ENCODE results near the gene UBE2J2.

The UBE2J2 gene

GRCh38 chr1:1285102-1285571 is 11.5 kb upstream of the UBE2J2 start:
- Histone ChIP-seq H3K9me3 (ENCODE audit: control insufficient read depth, insufficient read depth, low read length) (no peaks in the 10 kb centered on the region), H3K4me1 (ENCODE audit: insufficient read depth, low read length) (no peaks in the 10 kb centered on the region), H3K36me3 (ENCODE audit: insufficient read depth, low read length) (no peaks in the 10 kb centered on the region), H3K9ac (ENCODE audit: low read depth, low read length) (no peak overlapping the region)

GRCh38 chr1:1284221-1285101 is 10.8 kb upstream of the UBE2J2 start:
- no peaks in the 10 kb centered on the region for H3K9me3 ChIP-seq (ENCODE audit: control insufficient read depth, insufficient read depth, low read length)
- no peaks in the 10 kb centered on the region for H3K36me3 ChIP-seq (ENCODE audit: insufficient read depth, low read length)
- no peak overlapping the region for H3K9ac ChIP-seq (ENCODE audit: low read depth, low read length)
- H3K4me1 ChIP-seq (ENCODE audit: insufficient read depth, low read length), result no peaks in the 10 kb centered on the region

- no peak overlapping the region for H3K9ac ChIP-seq (ENCODE audit: low read depth, low read length)
- H3K9me3 ChIP-seq (ENCODE audit: control insufficient read depth, insufficient read depth, low read length), result no peaks in the 10 kb centered on the region
- no peaks in the 10 kb centered on the region for H3K4me1 ChIP-seq (ENCODE audit: insufficient read depth, low read length)
- no peaks in the 10 kb centered on the region for H3K36me3 ChIP-seq (ENCODE audit: insufficient read depth, low read length)
Measured at GRCh38 chr1:1283821-1284220, 10.2 kb upstream of the UBE2J2 start.

- H3K9ac ChIP-seq (ENCODE audit: low read depth, low read length), result no peak overlapping the region
- no peaks in the 10 kb centered on the region for H3K4me1 ChIP-seq (ENCODE audit: insufficient read depth, low read length)
- no peaks in the 10 kb centered on the region for H3K9me3 ChIP-seq (ENCODE audit: control insufficient read depth, insufficient read depth, low read length)
- no peaks in the 10 kb centered on the region for H3K36me3 ChIP-seq (ENCODE audit: insufficient read depth, low read length)
Measured at GRCh38 chr1:1282998-1283397, 9.3 kb upstream of the UBE2J2 start.

- no peaks in the 10 kb centered on the region for H3K9me3 ChIP-seq (ENCODE audit: control insufficient read depth, insufficient read depth, low read length)
- H3K4me1 ChIP-seq (ENCODE audit: insufficient read depth, low read length), result no peaks in the 10 kb centered on the region
- H3K36me3 ChIP-seq (ENCODE audit: insufficient read depth, low read length), result no peaks in the 10 kb centered on the region
- H3K9ac ChIP-seq (ENCODE audit: low read depth, low read length), result no peak overlapping the region
Measured at GRCh38 chr1:1281533-1282321, 8.1 kb upstream of the UBE2J2 start.

- Histone ChIP-seq H3K9ac (ENCODE audit: low read depth, low read length) (no peak overlapping the region), H3K9me3 (ENCODE audit: control insufficient read depth, insufficient read depth, low read length) (no peaks in the 10 kb centered on the region), H3K36me3 (ENCODE audit: insufficient read depth, low read length) (no peaks in the 10 kb centered on the region), H3K4me1 (ENCODE audit: insufficient read depth, low read length) (no peaks in the 10 kb centered on the region)
Measured at GRCh38 chr1:1280782-1281481, 7.3 kb upstream of the UBE2J2 start.

GRCh38 chr1:1279028-1279427 is 5.4 kb upstream of the UBE2J2 start:
- Histone ChIP-seq H3K4me1 (ENCODE audit: insufficient read depth, low read length) (no peaks in the 10 kb centered on the region), H3K9me3 (ENCODE audit: control insufficient read depth, insufficient read depth, low read length) (no peaks in the 10 kb centered on the region), H3K9ac (ENCODE audit: low read depth, low read length) (no peak overlapping the region), H3K36me3 (ENCODE audit: insufficient read depth, low read length) (no peaks in the 10 kb centered on the region)

- Histone ChIP-seq H3K9ac (ENCODE audit: low read depth, low read length) (no peak overlapping the region), H3K36me3 (ENCODE audit: insufficient read depth, low read length) (no peaks in the 10 kb centered on the region), H3K4me1 (ENCODE audit: insufficient read depth, low read length) (no peaks in the 10 kb centered on the region), H3K9me3 (ENCODE audit: control insufficient read depth, insufficient read depth, low read length) (no peaks in the 10 kb centered on the region)
Measured at GRCh38 chr1:1278620-1279019, 5.0 kb upstream of the UBE2J2 start.

- Histone ChIP-seq H3K36me3 (ENCODE audit: insufficient read depth, low read length) (no peaks in the 10 kb centered on the region), H3K4me1 (ENCODE audit: insufficient read depth, low read length) (peaks cover 4% of the 10 kb centered on the region; the same call in 1 of the 2 replicates), H3K9me3 (ENCODE audit: control insufficient read depth, insufficient read depth, low read length) (no peaks in the 10 kb centered on the region), H3K9ac (ENCODE audit: low read depth, low read length) (no peak overlapping the region)
Measured at GRCh38 chr1:1275836-1276235, 2.2 kb upstream of the UBE2J2 start.

- H3K9me3 ChIP-seq (ENCODE audit: control insufficient read depth, insufficient read depth, low read length), result no peaks in the 10 kb centered on the region
- H3K4me1 ChIP-seq (ENCODE audit: insufficient read depth, low read length), result peaks cover 4% of the 10 kb centered on the region; the same call in 1 of the 2 replicates
- H3K9ac ChIP-seq (ENCODE audit: low read depth, low read length), result no peak overlapping the region
- no peaks in the 10 kb centered on the region for H3K36me3 ChIP-seq (ENCODE audit: insufficient read depth, low read length)
Measured at GRCh38 chr1:1274931-1275431, 1.3 kb upstream of the UBE2J2 start.

- no peaks in the 10 kb centered on the region for H3K9me3 ChIP-seq (ENCODE audit: control insufficient read depth, insufficient read depth, low read length)
- peaks cover 4% of the 10 kb centered on the region; the same call in 1 of the 2 replicates for H3K4me1 ChIP-seq (ENCODE audit: insufficient read depth, low read length)
- H3K36me3 ChIP-seq (ENCODE audit: insufficient read depth, low read length), result no peaks in the 10 kb centered on the region
- H3K9ac ChIP-seq (ENCODE audit: low read depth, low read length), result peak overlapping the region; percentile 72
Measured at GRCh38 chr1:1274299-1274930, 761 bp upstream of the UBE2J2 start.

GRCh38 chr1:1273209-1273511 is 494 bp downstream of the UBE2J2 start:
- Histone ChIP-seq H3K4me1 (ENCODE audit: insufficient read depth, low read length) (peaks cover 4% of the 10 kb centered on the region; the same call in 1 of the 2 replicates), H3K36me3 (ENCODE audit: insufficient read depth, low read length) (no peaks in the 10 kb centered on the region), H3K9me3 (ENCODE audit: control insufficient read depth, insufficient read depth, low read length) (no peaks in the 10 kb centered on the region), H3K9ac (ENCODE audit: low read depth, low read length) (peak overlapping the region; percentile 89)

- Histone ChIP-seq H3K9ac (ENCODE audit: low read depth, low read length) (peak overlapping the region; percentile 89), H3K36me3 (ENCODE audit: insufficient read depth, low read length) (0 out of 2 replicates have a peak, but pooled peaks cover under 1% of the 10 kb centered on the region), H3K4me1 (ENCODE audit: insufficient read depth, low read length) (peaks cover 4% of the 10 kb centered on the region; the same call in 1 of the 2 replicates), H3K9me3 (ENCODE audit: control insufficient read depth, insufficient read depth, low read length) (no peaks in the 10 kb centered on the region)
Measured at GRCh38 chr1:1272341-1273208, 1.1 kb downstream of the UBE2J2 start.
